ENCODE data around the gene CMTM6. TPM values are rescaled to one million over a fixed set of nuclear protein-coding genes. Genes with fewer than 3 reads are reported as not detected.
"Not testable (repeated sequence)": the region's sequence is repeated elsewhere in the genome, so short reads cannot be mapped to it uniquely, and the experiment has no call there.

Gene CMTM6
- polyA plus RNA-seq, 1 donor = 77.0 TPM

DNA sequence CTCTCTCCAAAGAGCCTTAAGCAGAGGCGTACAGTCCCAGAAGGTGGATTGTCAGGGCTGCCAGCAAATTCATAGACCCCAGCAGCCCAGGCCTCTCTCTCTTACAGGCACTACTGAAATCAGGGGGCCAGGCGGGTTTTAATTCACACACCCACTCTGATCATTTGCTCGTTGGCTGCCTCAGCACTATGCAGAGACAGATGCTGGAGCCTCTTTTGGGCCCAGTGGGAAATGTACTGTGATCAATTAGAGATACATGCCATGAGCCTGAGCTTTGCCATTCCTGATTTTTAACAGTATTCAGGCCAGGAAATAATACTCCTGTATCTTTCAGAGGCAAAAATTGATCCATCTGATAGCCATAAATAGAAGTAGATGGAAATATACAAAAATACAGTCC is 53.0 kb downstream of the CMTM6 start:
- DNase-seq = no peak

DNA sequence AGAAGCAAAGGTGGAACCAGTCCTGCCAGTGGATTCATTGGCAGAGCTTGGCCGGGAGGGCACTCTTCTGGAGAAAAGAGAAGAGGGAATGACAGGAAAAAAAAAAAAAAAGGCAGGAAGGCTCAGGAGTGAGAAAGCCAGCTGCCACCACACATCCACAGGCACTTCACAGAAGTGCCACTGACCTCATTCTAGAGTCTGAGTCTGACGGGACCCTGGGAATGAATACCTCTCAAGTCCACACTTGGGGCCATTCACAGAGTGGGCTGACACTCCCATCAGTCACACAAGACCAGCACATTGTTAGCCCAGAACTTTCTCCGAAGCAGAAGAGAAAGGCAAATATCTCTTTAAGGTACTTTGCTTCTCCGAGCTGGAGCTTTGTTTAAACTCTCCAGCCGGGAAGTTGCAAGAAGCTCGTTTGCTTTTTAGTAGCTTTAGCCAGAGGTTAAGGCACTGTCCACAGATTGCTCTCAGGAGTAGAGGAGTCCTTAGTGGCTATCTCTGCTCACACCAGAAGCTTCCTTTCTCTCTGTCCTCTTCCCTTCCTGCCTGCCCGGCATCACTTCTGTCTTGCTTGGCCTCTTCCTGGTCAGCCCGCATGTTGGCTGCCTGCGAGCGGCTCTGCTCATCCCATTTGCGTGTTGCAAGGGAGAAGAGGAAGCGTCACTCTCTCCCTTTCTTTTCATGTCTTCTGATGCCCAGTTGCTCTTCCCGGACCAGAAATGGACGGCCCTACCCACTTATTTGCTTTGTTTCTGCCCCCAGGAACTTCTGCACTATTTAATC is 53.8 kb downstream of the CMTM6 start:
- no peak for DNase-seq

DNA sequence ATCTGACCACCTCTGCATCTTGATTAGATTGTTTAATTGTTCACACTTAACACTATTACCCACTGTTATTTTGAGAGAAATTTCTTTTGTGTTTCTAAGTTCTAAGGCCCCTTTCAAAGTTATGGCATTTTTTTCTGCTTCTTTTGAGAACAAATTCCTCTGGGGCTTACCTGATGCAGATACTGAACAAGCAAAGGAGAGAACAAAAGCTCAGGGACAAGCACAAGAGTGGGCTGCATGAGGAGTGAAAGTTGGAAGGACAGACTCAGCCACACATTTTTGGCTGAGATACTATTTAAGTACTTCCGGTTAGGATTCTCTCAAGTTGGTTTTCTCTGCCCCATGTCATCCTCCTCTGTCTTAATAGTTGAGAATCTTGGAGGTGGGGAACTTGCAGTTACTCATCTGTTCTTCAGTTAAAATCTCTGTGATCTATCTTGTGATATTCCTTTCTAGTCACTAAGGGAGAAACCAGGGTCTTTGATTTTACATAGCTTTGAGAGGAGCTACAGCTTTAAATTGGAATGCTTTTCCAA is 54.7 kb downstream of the CMTM6 start:
- no peak for DNase-seq

DNA sequence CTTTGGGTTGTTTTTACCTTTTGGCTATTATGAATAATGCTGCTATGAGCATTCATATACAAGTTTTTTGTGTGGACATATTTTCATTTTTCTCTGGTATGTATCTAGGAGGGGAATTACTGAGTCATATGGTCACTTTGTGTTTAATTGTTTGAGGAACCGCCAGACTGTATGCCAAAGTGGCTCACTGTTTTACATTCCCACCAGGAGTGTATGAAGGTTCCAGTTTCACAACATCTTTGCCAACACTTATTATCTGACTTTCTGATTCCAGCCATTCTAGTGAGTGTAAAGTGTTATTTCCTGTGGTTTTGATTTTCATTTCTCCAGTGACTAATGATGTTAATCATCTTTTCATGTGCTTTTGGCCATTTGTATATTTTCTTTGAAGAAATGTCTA is 59.2 kb downstream of the CMTM6 start:
- DNase-seq = no peak

DNA sequence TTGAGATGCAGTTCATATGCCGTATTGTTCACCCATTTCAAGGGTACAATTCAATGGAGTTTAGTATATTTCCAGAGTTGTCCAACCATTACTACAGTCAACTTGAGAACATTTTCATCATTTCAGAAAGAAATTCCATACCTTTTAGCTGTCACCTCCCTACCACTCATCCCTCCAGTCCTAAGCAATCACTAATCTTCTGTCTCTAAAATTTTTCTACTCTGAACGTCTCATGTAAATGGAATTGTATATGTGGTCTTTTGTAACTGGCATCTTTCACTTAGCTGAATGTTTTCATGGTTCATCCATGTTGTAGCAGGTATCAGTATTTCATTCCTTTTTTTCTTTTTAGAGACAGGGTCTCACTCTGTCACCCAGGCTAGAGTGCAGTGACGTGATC is 59.9 kb downstream of the CMTM6 start:
- DNase-seq = no peak

DNA sequence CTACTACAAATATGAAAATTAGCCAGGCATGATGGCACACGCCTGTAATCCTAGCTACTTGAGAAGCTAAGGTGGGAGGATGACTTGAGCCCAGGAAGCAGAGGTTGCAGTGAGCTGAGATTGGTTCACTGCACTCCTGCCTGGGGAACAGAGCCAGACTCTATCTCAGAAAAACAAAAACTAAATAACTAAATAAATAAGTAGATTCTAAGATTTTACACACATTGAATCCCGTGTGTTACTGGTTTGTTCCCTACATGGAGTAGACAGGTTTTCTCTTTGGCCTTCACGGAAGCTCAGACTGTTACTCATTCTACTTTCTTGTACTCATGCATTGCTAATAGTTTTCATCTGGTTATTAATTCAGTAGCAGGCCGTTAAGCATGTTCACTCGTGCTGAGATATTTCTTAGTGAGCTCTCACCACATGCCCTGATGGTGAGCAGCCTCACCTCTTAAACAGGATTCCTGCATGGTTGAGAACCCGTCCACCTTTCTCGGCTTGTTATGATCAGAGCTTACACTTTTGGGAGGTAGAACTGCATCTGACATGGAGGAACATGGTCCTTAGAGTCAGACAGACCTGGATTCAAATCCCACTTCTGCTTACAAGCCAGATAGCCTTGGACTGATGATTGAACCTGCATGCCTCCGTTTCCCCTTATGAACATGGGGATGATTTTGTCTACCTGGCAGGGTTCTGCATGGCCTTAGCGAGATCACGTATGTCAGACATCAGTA is 61.9 kb downstream of the CMTM6 start:
- DNase-seq = no peak

DNA sequence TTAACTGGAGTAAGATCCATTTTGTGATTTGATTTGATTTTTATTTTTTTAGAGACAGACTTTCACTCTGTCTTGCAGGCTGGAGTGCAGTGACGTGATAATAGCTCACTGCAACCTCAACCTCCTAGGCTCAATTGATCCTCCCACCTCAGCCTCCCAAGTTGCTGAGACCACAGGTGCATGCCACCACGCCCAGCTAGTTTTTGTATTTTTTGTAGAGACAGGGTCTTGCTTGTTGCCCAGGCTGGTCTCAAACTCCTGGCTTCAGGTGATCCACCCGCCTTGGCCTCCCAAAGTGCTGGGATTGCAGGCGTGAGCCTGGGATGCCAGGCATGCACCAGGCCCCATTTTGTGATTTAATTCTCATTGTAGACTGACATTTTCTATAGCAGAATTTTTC is 63.2 kb downstream of the CMTM6 start:
- not testable (repeated sequence) for DNase-seq

DNA sequence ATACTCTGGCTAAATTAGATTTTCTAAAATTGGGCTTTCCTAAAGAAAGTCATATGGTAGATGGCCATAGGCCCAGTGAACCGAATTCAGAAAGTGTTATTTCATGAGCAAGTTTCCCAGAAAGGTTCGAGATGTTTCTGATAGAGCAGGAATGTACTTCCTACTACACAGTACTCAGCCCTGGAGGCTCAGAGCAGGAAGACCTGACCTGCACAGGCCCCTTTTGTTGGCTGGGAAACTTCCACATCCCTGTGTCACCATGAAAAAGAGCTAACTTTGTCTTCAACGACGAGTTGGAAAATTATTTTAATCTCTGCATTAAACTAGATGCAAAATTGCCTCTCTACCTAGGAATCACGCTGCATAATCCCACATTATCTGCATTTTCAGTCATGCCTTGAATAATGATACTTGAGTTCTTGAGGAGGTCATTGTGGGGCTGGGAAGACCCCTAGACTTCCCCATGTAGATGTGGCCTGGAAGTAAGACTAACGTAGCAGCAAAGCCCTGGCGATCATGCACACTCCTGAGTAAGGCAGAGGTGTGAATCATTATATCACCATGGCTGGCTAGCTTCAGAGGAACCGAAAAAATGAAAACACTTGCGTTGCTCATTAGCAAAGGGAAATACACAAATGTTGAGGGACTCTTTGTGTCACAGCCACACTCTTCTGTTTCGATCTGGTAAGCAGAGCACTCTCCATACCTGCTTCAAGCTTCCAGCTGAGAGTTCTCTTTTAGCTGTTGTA is 63.9 kb downstream of the CMTM6 start:
- no peak for DNase-seq

DNA sequence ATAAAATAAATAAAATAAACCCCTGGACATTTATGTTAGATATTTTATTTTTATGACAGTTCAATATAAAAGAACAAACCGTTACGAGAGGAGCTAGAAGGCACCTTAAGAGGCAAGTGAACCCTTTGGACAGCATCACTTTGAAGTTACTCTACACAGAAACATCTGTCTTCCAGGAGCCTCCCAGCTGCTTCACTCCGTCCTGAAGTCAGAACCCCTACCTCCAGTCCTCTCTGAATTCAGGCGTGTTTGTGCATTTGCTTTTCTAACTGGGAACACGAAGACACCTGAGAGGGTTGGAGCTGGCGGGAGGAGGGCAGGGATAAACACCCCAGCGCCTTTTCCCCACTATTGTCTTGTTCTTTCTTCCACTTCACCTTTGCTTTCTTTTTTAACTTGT is 64.8 kb downstream of the CMTM6 start:
- no peak for DNase-seq

DNA sequence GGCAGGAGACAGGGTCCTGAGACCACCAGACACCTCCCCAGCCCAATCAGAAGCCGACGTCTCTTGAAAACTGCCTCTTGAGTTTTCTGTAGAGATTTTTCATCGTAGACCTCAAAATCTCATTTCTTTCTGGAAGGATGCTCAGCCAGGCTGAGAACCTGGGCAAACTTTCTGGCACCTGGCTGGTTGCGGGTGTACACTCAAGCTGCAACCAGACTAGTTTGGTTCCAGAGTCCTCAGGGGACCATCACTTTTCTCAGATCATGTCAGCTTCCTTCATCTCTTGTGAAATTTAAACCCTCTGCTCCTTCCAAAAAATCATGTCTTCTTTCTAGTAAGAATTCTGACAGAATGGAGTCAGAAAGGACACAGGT is 65.8 kb downstream of the CMTM6 start:
- no peak for DNase-seq

DNA sequence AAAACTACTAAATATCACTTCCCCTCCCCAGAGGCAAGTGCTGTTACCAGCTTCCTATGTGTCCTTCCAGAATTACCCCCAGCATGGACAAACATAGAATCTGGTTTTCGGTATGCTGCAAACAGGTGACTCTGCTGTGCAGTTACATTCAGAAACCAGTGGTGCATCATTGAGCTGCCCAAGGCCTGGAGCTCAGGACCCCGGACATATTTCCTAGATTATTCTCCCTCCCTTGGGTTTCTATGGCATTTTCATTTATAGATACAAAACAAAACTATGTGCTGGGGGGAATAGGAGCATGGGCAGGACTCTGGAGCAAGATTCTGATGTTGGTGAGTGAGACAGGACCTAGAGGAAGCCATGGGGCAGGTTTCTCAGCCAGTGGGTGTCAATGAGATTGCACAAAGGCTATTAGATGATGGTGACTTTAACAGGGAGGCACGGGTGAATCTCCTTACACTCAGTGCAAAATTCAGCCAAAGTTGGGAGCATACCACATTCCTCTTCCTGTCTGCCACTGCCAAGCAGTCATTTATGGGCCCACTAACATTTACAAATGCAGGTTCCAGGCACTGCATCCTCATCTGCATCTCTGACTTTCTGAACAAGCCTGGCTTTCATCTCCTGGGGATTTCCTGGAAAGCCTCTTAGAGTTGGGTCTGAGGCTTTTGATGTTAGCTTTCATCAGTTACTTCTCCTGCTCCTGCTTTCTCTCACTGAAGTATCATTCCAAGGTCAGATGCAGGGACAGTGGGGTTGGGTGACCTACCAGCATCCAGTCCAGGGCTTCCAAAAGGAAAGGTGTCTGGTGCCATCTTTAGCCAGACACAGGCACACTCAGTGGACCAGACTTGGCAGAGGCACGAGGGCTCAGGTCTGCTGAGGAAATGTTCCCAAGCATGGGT is 66.5 kb downstream of the CMTM6 start:
- DNase-seq = no peak

DNA sequence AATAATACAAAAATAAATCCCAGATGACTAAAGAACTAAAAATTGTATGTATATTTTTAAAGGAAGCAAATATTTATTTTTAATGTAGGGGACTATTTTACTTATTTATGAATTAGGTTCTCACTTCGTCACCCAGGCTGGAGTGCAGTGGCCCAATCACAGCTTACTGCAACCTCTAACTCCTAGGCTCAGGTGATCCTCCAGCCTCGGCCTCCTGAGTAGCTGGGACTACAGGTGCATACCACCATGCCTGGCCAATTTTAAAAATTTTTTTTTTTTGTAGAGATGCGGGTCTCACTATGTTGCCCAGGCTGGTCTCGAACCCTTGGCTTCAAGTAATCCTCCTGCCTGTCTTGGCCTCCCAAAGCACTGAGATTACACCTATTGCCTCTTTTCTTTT is 68.4 kb downstream of the CMTM6 start:
- DNase-seq = no peak

DNA sequence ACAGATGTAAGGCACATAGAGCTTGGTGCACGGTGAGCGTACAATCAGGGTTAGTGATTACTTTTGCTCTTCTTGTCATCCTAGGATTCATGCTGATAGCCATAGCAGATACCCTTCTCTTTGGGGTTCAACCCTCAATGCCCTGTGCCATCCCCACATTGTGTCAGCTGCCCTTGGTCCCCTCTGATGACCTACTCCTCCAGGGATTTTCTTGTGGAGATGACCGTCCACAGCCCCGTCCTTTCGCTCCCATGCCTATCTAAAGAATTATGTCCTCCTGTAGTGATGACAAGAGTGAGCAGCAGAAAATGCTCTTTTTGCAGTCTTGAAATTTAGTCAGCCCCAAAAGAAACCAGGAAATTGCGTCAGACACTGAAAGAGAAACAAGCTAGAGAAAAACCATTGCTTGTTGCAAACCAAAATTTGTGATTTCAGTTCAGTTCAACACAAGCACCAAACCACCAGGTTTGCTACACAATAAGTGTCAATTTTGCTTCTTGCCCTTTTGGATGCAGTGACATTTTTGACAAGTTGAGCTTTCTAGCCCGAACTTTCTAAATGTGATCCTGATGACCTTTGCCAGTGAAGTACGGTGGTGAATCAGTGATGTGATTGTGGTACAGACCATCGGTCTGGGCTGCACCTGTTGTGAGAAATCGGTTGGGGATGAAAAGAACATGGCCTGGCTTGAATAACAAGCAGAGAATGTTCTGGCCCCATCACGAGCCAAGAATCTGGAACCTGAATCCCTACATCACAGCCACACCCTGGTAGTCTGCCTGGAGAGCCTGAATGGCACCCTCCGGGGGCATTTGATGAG is 69.7 kb downstream of the CMTM6 start:
- no peak for DNase-seq

DNA sequence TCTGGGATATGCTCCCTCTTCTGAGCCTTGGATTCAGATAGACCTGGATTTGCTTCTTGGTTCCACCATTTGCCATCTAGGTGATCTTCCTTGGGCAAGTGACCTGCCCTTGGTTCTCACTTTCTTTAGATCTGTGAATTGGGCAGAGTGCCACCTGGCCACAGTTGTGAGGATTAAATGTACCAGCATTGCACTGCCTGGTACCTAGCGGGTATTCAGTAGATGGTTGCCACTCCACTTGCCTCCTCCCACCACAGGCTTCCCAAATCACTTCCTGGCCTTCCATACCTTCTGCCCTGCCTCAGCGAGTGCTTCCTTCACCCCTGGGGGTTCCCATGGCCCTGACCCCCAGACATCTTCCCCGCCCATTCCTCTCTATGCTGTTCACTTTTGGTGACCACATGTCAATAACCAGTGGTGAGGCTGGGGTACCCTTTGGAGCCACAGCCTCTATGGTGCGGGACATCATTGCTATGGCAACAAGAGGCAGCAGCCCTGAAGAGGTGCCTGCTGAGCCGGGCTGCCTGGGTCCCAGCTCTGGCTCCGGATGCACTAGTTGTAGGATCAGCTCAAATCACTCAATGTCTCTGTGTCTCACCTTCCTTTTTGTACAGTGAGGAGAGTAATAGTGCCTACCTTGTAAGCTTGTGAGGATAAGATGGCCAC is 70.5 kb downstream of the CMTM6 start:
- no peak for DNase-seq

DNA sequence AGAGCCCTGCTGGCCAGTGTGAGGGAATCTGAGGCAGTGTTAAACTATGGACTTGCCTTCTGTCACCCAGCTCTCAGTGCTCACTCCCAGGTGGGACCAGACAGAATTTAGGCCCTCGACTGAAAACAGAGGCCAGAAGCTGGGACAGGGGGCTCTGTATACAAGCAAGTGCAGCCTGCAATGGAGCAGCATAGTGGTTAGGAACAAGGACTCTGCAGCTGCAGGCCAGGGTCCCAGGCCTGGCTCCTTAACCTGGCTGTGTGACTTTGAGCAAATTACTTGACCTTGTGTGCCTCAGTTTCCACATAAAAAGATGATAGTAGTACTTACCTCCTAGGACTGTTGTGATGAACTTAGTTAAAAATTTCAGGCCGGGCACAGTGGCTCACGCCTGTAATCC is 71.2 kb downstream of the CMTM6 start:
- no peak for DNase-seq

Other genes starting within 250 kb of the CMTM6 start
- gene CMTM7, start 111.0 kb downstream of the CMTM6 start, polyA plus RNA-seq (ENCODE audit: insufficient read length) = 48.9 TPM
- gene DYNC1LI1, start 68.0 kb upstream of the CMTM6 start, polyA plus RNA-seq (ENCODE audit: insufficient read length) = 38.2 TPM
- gene CNOT10, start 182.3 kb upstream of the CMTM6 start, polyA plus RNA-seq (ENCODE audit: insufficient read length) = 66.6 TPM